Measurements from ENCODE around the gene PARD3B. TPM values are rescaled to one million over a fixed set of nuclear protein-coding genes. Genes with fewer than 3 reads are reported as not detected.

The PARD3B gene
- total and polyA plus RNA-seq, 4 donors = 6.8 to 50.9 (median 22.5) TPM

GRCh38 chr2:205040323-205040722 is 495.0 kb downstream of the PARD3B start:
- Histone ChIP-seq H3K4me3 (ENCODE audit: low read length in 2 of 2) (no peak overlapping the region), H3K9me3 (ENCODE audit: control insufficient read depth, low read length) (no peaks in the 10 kb centered on the region), H3K27ac (ENCODE audit: low read depth in 1 of 2, low read length in 2 of 2) (no peak overlapping the region), H3K36me3 (ENCODE audit: control insufficient read depth in 1 of 2, insufficient read depth in 2 of 2, low read length in 1 of 2) (no peaks in the 10 kb centered on the region), H3K4me1 (ENCODE audit: control insufficient read depth in 1 of 2, insufficient read depth in 2 of 2, low read length in 2 of 2) (peaks cover 0 to 1% of the 10 kb centered on the region in 2 donors), H3K27me3 (ENCODE audit: control insufficient read depth in 1 of 2, insufficient read depth in 2 of 2, low read length in 1 of 2) (no peaks in the 10 kb centered on the region)
- ATAC-seq (ENCODE audit: low FRiP score) (no peak), DNase-seq (no peak)
- intact Hi-C loops (cut with DNase I) = no loop called here
- WGBS, 2 donors = 95 to 97% methylated on average over 1 of the region's 1 CpG

- intact Hi-C loops (cut with DNase I) = no loop called here
- ATAC-seq (ENCODE audit: low FRiP score) (no peak), DNase-seq (no peak)
- H3K27ac ChIP-seq (ENCODE audit: low read depth in 1 of 2, low read length in 2 of 2) = no peak overlapping the region
- WGBS, 2 donors = 85 to 86% methylated on average over 5 of the region's 5 CpGs
- no peaks in the 10 kb centered on the region for H3K27me3 ChIP-seq (ENCODE audit: control insufficient read depth in 1 of 2, insufficient read depth in 2 of 2, low read length in 1 of 2)
- H3K9me3 ChIP-seq (ENCODE audit: control insufficient read depth, low read length) = no peaks in the 10 kb centered on the region
- no peak overlapping the region for H3K4me3 ChIP-seq (ENCODE audit: low read length in 2 of 2)
- no peaks in the 10 kb centered on the region for H3K4me1 ChIP-seq (ENCODE audit: control insufficient read depth in 1 of 2, insufficient read depth in 2 of 2, low read length in 2 of 2)
- H3K36me3 ChIP-seq (ENCODE audit: control insufficient read depth in 1 of 2, insufficient read depth in 2 of 2, low read length in 1 of 2) = no peaks in the 10 kb centered on the region
Measured at GRCh38 chr2:205041472-205042130, 496.3 kb downstream of the PARD3B start.

GRCh38 chr2:205043285-205043684 is 498.0 kb downstream of the PARD3B start:
- H3K4me1 ChIP-seq (ENCODE audit: control insufficient read depth in 1 of 2, insufficient read depth in 2 of 2, low read length in 2 of 2) = no peaks in the 10 kb centered on the region
- no peak overlapping the region for H3K4me3 ChIP-seq (ENCODE audit: low read length in 2 of 2)
- no peaks in the 10 kb centered on the region for H3K36me3 ChIP-seq (ENCODE audit: control insufficient read depth in 1 of 2, insufficient read depth in 2 of 2, low read length in 1 of 2)
- H3K27me3 ChIP-seq (ENCODE audit: control insufficient read depth in 1 of 2, insufficient read depth in 2 of 2, low read length in 1 of 2) = no peaks in the 10 kb centered on the region
- no peak overlapping the region for H3K27ac ChIP-seq (ENCODE audit: low read depth in 1 of 2, low read length in 2 of 2)
- intact Hi-C loops (cut with DNase I) = no loop called here
- DNase-seq (no peak), ATAC-seq (ENCODE audit: low FRiP score) (no peak)
- no peaks in the 10 kb centered on the region for H3K9me3 ChIP-seq (ENCODE audit: control insufficient read depth, low read length)

GRCh38 chr2:205045706-205046105 is 500.4 kb downstream of the PARD3B start:
- H3K9me3 ChIP-seq (ENCODE audit: control insufficient read depth, low read length) = no peaks in the 10 kb centered on the region
- H3K4me1 ChIP-seq (ENCODE audit: control insufficient read depth in 1 of 2, insufficient read depth in 2 of 2, low read length in 2 of 2) = no peaks in the 10 kb centered on the region
- H3K27ac ChIP-seq (ENCODE audit: low read depth in 1 of 2, low read length in 2 of 2) = no peak overlapping the region
- ATAC-seq (ENCODE audit: low FRiP score) = no peak
- 83 to 84% methylated on average over 2 of the region's 2 CpGs for WGBS, 2 donors
- no peak for DNase-seq
- H3K4me3 ChIP-seq (ENCODE audit: low read length in 2 of 2) = no peak overlapping the region
- no peaks in the 10 kb centered on the region for H3K27me3 ChIP-seq (ENCODE audit: control insufficient read depth in 1 of 2, insufficient read depth in 2 of 2, low read length in 1 of 2)
- intact Hi-C loops (cut with DNase I) = no loop called here
- no peaks in the 10 kb centered on the region for H3K36me3 ChIP-seq (ENCODE audit: control insufficient read depth in 1 of 2, insufficient read depth in 2 of 2, low read length in 1 of 2)

GRCh38 chr2:205047273-205047839 is 502.1 kb downstream of the PARD3B start:
- WGBS, 2 donors = 96 to 99% methylated on average over 1 of the region's 1 CpG
- H3K27ac ChIP-seq (ENCODE audit: low read depth in 1 of 2, low read length in 2 of 2) = no peak overlapping the region
- H3K27me3 ChIP-seq (ENCODE audit: control insufficient read depth in 1 of 2, insufficient read depth in 2 of 2, low read length in 1 of 2) = no peaks in the 10 kb centered on the region
- no peaks in the 10 kb centered on the region for H3K36me3 ChIP-seq (ENCODE audit: control insufficient read depth in 1 of 2, insufficient read depth in 2 of 2, low read length in 1 of 2)
- no peak for ATAC-seq (ENCODE audit: low FRiP score)
- H3K4me3 ChIP-seq (ENCODE audit: low read length in 2 of 2) = no peak overlapping the region
- no peaks in the 10 kb centered on the region for H3K4me1 ChIP-seq (ENCODE audit: control insufficient read depth in 1 of 2, insufficient read depth in 2 of 2, low read length in 2 of 2)
- intact Hi-C loops (cut with DNase I) = no loop called here
- no peaks in the 10 kb centered on the region for H3K9me3 ChIP-seq (ENCODE audit: control insufficient read depth, low read length)
- no peak for DNase-seq

- Histone ChIP-seq H3K27me3 (ENCODE audit: control insufficient read depth in 1 of 2, insufficient read depth in 2 of 2, low read length in 1 of 2) (no peaks in the 10 kb centered on the region), H3K27ac (ENCODE audit: low read depth in 1 of 2, low read length in 2 of 2) (no peak overlapping the region), H3K9me3 (ENCODE audit: control insufficient read depth, low read length) (no peaks in the 10 kb centered on the region), H3K4me1 (ENCODE audit: control insufficient read depth in 1 of 2, insufficient read depth in 2 of 2, low read length in 2 of 2) (peaks cover 0 to 3% of the 10 kb centered on the region in 2 donors), H3K4me3 (ENCODE audit: low read length in 2 of 2) (no peak overlapping the region), H3K36me3 (ENCODE audit: control insufficient read depth in 1 of 2, insufficient read depth in 2 of 2, low read length in 1 of 2) (no peaks in the 10 kb centered on the region)
- ATAC-seq (ENCODE audit: low FRiP score) = no peak
- no peak for DNase-seq
- intact Hi-C loops (cut with DNase I) = no loop called here
Measured at GRCh38 chr2:205051417-205051816, 506.1 kb downstream of the PARD3B start.

GRCh38 chr2:205052781-205053180 is 507.5 kb downstream of the PARD3B start:
- no peak for ATAC-seq (ENCODE audit: low FRiP score)
- Histone ChIP-seq H3K27me3 (ENCODE audit: control insufficient read depth in 1 of 2, insufficient read depth in 2 of 2, low read length in 1 of 2) (no peaks in the 10 kb centered on the region), H3K4me1 (ENCODE audit: control insufficient read depth in 1 of 2, insufficient read depth in 2 of 2, low read length in 2 of 2) (peaks cover 0 to 3% of the 10 kb centered on the region in 2 donors), H3K4me3 (ENCODE audit: low read length in 2 of 2) (no peak overlapping the region), H3K9me3 (ENCODE audit: control insufficient read depth, low read length) (no peaks in the 10 kb centered on the region), H3K36me3 (ENCODE audit: control insufficient read depth in 1 of 2, insufficient read depth in 2 of 2, low read length in 1 of 2) (no peaks in the 10 kb centered on the region), H3K27ac (ENCODE audit: low read depth in 1 of 2, low read length in 2 of 2) (no peak overlapping the region)
- intact Hi-C loops (cut with DNase I) = no loop called here
- 91 to 92% methylated on average over 2 of the region's 2 CpGs for WGBS, 2 donors
- no peak for DNase-seq

GRCh38 chr2:205053827-205054410 is 508.6 kb downstream of the PARD3B start:
- Histone ChIP-seq H3K9me3 (ENCODE audit: control insufficient read depth, low read length) (no peaks in the 10 kb centered on the region), H3K27ac (ENCODE audit: low read depth in 1 of 2, low read length in 2 of 2) (no peak overlapping the region), H3K36me3 (ENCODE audit: control insufficient read depth in 1 of 2, insufficient read depth in 2 of 2, low read length in 1 of 2) (no peaks in the 10 kb centered on the region), H3K27me3 (ENCODE audit: control insufficient read depth in 1 of 2, insufficient read depth in 2 of 2, low read length in 1 of 2) (no peaks in the 10 kb centered on the region), H3K4me3 (ENCODE audit: low read length in 2 of 2) (no peak overlapping the region), H3K4me1 (ENCODE audit: control insufficient read depth in 1 of 2, insufficient read depth in 2 of 2, low read length in 2 of 2) (peaks cover 0 to 3% of the 10 kb centered on the region in 2 donors)
- DNase-seq (no peak), ATAC-seq (ENCODE audit: low FRiP score) (no peak)
- 36% methylated on average over 4 of the region's 4 CpGs for WGBS, 2 donors
- intact Hi-C loops (cut with DNase I) = no loop called here

GRCh38 chr2:205054789-205055188 is 509.5 kb downstream of the PARD3B start:
- Histone ChIP-seq H3K4me3 (ENCODE audit: low read length in 2 of 2) (no peak overlapping the region), H3K9me3 (ENCODE audit: control insufficient read depth, low read length) (no peaks in the 10 kb centered on the region), H3K27ac (ENCODE audit: low read depth in 1 of 2, low read length in 2 of 2) (no peak overlapping the region), H3K4me1 (ENCODE audit: control insufficient read depth in 1 of 2, insufficient read depth in 2 of 2, low read length in 2 of 2) (peaks cover 0 to 3% of the 10 kb centered on the region in 2 donors), H3K27me3 (ENCODE audit: control insufficient read depth in 1 of 2, insufficient read depth in 2 of 2, low read length in 1 of 2) (no peaks in the 10 kb centered on the region), H3K36me3 (ENCODE audit: control insufficient read depth in 1 of 2, insufficient read depth in 2 of 2, low read length in 1 of 2) (no peaks in the 10 kb centered on the region)
- 89 to 90% methylated on average over 4 of the region's 4 CpGs for WGBS, 2 donors
- no peak for ATAC-seq (ENCODE audit: low FRiP score)
- DNase-seq = no peak
- intact Hi-C loops (cut with DNase I) = no loop called here

Measured in aorta (tissue), 5 donors.